Posterior cingulate gyrus (tissue), 11 donors: Measurements from ENCODE around the gene GRID1.
A peak's percentile ranks its signal among the peaks of the same experiment; 100 is the strongest.

ENCODE experiments used
- DNase-seq, 10 donors: peaks; one replicate each; pipeline versions ENCODE4 v3.0.0 to v3.0.0-alpha.2; 2020 to 2021; ENCODE audit warnings: mixed read lengths in 3 of 10
- intact Hi-C: fragments of 100-400 bp; cut with DNase I; formaldehyde crosslinking; loops from one replicate; pipeline ENCODE4 v1.15.1; 2023

Gene GRID1

GRCh38 chr10:86227501-86228258 is 138.9 kb downstream of the GRID1 start:
- intact Hi-C loops, result no loop called here
- DNase-seq, result peak in 1 of 10 donors; percentile 78

GRCh38 chr10:86226781-86227201 is 139.8 kb downstream of the GRID1 start:
- intact Hi-C loops, result no loop called here
- DNase-seq, result peak in 1 of 10 donors; percentile 75

- DNase-seq, result peak in 1 of 10 donors; percentile 26
- intact Hi-C loops, result no loop called here
These were observed 140.6 kb downstream of the GRID1 start for GRCh38 chr10:86226016-86226415.

- peak in 1 of 10 donors; percentile 85 for DNase-seq
- intact Hi-C loops, result no loop called here
These were observed 141.4 kb downstream of the GRID1 start for GRCh38 chr10:86225103-86225782.

- intact Hi-C loops, result no loop called here
- DNase-seq, result peak in 1 of 10 donors; percentile 71
These were observed 142.1 kb downstream of the GRID1 start for GRCh38 chr10:86224354-86225102.

- intact Hi-C loops, result no loop called here
- peak in 1 of 10 donors; percentile 75 for DNase-seq
These were observed 143.3 kb downstream of the GRID1 start for GRCh38 chr10:86223256-86223655.

- intact Hi-C loops, result no loop called here
- DNase-seq, result peak in 1 of 10 donors; percentile 58
These were observed 143.9 kb downstream of the GRID1 start for GRCh38 chr10:86222687-86223086.

- intact Hi-C loops, result no loop called here
- peak in 1 of 10 donors; percentile 70 for DNase-seq
These were observed 144.3 kb downstream of the GRID1 start for GRCh38 chr10:86222336-86222650.

- intact Hi-C loops, result no loop called here
- DNase-seq, result peak in 1 of 10 donors; percentile 73
These were observed 144.9 kb downstream of the GRID1 start for GRCh38 chr10:86221442-86222335.

GRCh38 chr10:86220626-86221025 is 146.0 kb downstream of the GRID1 start:
- intact Hi-C loops, result no loop called here
- peak in 2 of 10 donors; percentile 13 to 32 for DNase-seq

- DNase-seq, result peak in 1 of 10 donors; percentile 72
- intact Hi-C loops, result no loop called here
These were observed 147.3 kb downstream of the GRID1 start for GRCh38 chr10:86219271-86219670.

GRCh38 chr10:86218842-86219241 is 147.8 kb downstream of the GRID1 start:
- peak in 1 of 10 donors; percentile 30 for DNase-seq
- intact Hi-C loops, result no loop called here

- intact Hi-C loops, result no loop called here
- DNase-seq, result peak in 1 of 10 donors; percentile 49
These were observed 148.4 kb downstream of the GRID1 start for GRCh38 chr10:86218160-86218559.

GRCh38 chr10:86217371-86218080 is 149.1 kb downstream of the GRID1 start:
- DNase-seq, result peak in 3 of 10 donors; percentile 37 to 86 (median 72)
- intact Hi-C loops, result no loop called here

GRCh38 chr10:86216886-86217285 is 149.7 kb downstream of the GRID1 start:
- DNase-seq, result peak in 2 of 10 donors; percentile 13 to 28
- intact Hi-C loops, result no loop called here

GRCh38 chr10:86215712-86216111 is 150.9 kb downstream of the GRID1 start:
- DNase-seq, result peak in 1 of 10 donors; percentile 67

GRCh38 chr10:86215046-86215445 is 151.5 kb downstream of the GRID1 start:
- DNase-seq, result peak in 1 of 10 donors; percentile 54
- intact Hi-C loops, result no loop called here

More at GRCh38 chr10:86215712-86216111, 150.9 kb downstream of the GRID1 start:
- intact Hi-C loops, result no loop called here

- peak in 2 of 10 donors; percentile 55 to 76 for DNase-seq
- intact Hi-C loops, result no loop called here
These were observed 153.4 kb downstream of the GRID1 start for GRCh38 chr10:86213148-86213547.

GRCh38 chr10:86212391-86212700 is 154.2 kb downstream of the GRID1 start:
- DNase-seq, result peak in 2 of 10 donors; percentile 59 to 81
- intact Hi-C loops, result no loop called here
